NCI-H1092 treated with DMSO at 0.1 percent for 48 hours (cell line): ENCODE measurements around the gene BCAR1.
"Not testable (repeated sequence)": the region's sequence is repeated elsewhere in the genome, so short reads cannot be mapped to it uniquely, and the experiment has no call there.

Experiments used
- DNase-seq: peaks from one replicate; lab custom pipeline; 2025; lab: John Stamatoyannopoulos, UW

Gene BCAR1

GRCh38 chr16:75254359-75254837 lies 3.0 kb upstream of the BCAR1 start:
- no peak for DNase-seq

- DNase-seq: no peak
Observed at GRCh38 chr16:75252946-75253911, 1.8 kb upstream of the BCAR1 start.

GRCh38 chr16:75252049-75252864 lies 833 bp upstream of the BCAR1 start:
- no peak for DNase-seq

GRCh38 chr16:75250809-75251279 lies 580 bp downstream of the BCAR1 start:
- no peak for DNase-seq

- DNase-seq: no peak
Observed at GRCh38 chr16:75250089-75250808, 1.2 kb downstream of the BCAR1 start.

DNA sequence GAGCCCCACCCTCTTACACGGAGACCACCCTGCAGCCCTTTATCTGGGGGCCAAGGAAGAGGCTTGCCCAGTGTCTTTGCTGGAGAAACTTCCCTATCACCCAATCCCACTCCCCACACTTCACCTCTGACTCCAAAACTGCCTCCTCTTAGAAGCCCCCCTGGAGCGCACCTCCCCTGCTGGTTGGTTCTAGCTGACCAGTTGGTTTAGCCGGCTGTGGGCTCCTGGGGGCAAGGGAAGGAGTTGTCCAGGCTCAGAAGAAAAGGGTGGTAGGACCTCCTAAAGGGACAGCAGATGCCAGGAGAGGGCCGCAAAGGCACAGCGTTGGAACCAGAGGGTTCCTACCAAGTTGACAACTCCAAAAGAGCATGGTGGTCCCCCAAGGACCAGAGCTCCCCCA lies 2.0 kb downstream of the BCAR1 start:
- no peak for DNase-seq

- DNase-seq: no peak
Observed at GRCh38 chr16:75248536-75249380, 2.7 kb downstream of the BCAR1 start.

DNA sequence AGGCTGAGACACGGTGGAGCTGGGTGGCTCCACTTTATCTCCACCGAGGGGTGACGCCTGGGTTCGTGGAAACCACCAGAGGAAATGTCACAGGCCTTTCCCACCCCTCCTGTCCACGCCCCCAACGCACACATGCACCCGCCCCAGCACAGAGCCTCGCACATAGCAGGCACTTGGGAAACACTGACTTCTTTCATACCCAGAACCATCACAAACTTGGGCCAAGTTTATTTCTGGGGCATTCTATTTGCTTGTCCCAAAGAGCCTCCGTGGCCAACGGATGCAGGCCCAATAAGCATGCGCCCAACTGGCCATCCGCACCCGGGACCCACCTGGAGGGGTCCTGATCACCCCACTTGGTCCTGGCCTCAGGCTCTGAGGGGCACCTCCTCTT lies 3.3 kb downstream of the BCAR1 start:
- no peak for DNase-seq

DNA sequence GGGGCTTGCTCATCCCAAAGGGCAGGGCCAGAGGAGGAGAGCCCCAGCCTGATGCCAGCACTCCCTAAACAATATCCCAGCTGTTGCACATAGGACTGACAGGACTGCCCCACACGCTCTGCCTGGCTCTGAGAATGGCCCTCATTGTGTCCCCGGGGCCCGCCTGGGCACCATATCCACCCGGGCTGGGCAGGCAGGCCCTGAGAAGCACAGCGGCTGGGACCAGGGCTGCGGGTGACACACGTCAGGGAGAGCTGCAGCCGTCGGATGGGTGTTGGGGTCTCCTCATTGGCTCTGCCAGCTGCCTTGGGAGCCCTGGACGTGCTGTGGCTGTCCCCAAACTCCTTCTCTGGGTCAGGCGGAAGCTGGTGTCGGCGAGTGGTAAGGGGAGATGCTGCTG lies 4.2 kb downstream of the BCAR1 start:
- no peak for DNase-seq

DNA sequence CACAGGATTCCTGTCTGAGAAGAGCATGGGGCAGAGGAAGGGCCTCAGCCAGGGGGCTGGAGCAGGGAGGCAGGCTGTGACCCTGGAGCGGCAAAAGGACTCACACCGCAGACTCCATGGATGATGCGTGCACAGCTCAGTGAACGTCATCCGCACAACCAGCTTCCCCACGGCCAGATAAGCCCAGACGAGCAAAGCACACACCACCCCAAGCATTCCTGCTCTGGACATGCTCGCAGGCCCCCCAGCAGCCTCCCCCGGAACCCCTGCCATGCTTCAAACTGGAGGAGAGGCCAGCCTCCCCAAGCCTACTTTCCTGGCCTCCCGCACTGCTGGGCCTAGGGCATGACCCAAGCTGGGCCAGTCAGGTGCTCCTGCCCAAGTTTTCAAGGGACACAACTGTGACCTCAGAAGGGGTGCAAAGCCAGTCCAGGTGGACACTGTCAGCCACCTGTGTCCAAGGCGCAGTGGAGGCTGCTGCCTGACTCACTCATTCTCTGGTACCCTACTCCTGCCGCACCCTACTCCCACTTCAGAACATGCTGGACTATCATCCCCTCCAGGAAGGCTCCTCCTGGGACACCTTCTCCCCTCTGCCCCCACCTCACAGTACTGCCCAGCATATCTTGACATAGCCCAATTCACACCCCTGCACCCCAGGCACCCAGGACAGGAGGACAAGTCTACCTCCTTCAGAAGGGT lies 4.8 kb downstream of the BCAR1 start:
- DNase-seq: no peak

DNA sequence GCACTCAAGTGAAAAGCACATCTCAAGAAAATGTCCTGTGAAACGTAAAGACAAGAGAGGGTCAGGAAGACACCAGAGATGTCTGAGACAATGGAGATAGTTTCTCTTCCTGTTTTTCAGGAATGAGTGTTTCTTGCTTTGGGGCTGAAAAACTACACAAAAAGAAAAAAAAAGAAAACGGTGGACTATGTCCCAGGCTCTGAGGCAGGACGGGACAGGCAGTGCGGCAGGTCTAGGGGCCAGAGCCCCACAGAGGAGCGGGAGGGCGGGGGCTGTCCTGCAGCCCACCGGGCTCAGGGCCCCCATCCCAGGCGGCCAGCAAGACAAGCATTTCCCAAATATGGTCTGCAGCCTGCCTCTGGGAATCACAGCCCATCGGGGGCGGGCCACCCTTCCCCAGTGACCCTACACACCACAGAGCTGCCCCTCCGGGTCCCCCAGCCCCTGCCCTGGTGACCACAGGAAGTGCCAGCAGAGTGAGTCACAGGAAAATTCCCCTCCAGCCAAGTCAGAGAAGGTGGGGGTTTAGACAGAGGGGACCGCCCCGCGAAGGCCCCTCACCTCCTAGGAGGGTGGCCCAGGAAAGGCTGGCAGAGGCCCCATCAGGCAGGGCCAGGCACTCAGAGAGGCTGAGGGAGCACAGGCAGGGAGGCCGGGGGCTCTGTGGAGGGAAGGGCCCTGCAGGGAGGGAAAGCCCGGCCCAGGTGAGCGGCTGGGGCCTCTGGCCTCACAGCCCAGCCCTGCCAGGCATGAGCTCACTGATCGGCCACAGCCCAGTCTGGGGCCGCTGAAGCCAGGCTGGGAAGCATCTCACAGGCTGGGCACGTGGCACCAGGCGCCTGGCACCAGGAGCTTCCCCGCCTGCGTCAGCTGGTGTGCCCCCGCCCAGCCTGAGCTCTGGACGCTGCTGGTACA lies 6.3 kb downstream of the BCAR1 start:
- no peak for DNase-seq

DNA sequence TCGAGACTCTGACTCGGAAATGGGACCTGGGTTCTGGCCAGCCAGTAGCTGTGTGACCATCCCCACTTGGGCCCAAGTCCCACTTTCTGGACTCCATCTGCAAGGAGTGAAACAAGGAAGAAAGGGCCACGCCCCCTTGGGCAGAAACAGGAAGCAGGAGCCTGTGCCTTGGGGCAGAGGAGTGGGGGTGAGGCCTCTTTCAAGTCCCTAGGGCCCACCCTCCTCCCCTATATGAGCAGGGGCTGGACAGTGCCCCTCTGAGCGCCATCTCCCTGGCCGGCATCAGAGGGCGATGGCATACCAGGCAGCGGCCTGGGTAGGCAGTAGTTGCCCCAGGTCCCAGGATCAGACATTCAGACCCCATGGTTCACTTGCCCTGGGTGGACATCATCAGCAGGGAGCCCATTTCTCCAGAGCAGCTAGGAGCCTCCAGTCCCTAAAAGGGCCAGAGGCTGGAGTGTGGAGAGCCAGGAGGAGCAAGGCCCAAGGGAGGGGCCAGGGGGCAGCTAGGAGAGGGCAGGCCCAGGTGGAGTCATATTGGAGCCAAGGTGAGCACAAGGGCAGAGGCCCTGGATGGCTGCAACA lies 7.1 kb downstream of the BCAR1 start:
- DNase-seq: no peak

DNA sequence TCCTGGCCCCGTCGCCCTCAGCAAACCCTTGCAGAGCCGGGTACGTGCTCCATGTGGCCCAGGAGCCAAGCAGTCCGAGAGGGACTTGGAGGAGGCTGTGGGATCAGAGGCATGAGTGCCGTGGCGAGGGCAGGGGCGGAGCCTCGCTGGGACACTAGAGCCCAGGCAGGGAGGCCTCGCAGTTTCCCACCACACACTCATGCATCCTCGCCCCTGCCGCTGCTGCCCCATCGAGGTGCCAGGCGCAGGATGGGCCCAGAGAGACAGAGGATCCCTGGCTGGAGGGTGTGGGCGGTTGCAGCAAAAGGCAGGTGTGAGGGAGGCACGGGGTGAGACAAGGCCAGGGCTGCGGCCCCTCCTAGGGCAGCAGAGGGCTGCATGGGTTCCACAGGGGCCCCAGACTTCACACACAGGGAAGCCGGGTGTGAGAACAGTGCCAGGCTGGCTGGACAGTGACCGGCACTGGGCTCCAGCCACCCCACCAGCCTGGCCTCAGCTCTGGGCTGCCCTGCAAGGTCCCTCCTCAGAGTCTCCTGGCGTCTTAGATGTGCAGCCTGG lies 7.7 kb downstream of the BCAR1 start:
- DNase-seq: no peak

- not testable (repeated sequence) for DNase-seq
Observed at GRCh38 chr16:75242436-75243078, 8.9 kb downstream of the BCAR1 start.

GRCh38 chr16:75241955-75242354 lies 9.5 kb downstream of the BCAR1 start:
- DNase-seq: no peak

GRCh38 chr16:75241412-75241811 lies 10.0 kb downstream of the BCAR1 start:
- DNase-seq: no peak

DNA sequence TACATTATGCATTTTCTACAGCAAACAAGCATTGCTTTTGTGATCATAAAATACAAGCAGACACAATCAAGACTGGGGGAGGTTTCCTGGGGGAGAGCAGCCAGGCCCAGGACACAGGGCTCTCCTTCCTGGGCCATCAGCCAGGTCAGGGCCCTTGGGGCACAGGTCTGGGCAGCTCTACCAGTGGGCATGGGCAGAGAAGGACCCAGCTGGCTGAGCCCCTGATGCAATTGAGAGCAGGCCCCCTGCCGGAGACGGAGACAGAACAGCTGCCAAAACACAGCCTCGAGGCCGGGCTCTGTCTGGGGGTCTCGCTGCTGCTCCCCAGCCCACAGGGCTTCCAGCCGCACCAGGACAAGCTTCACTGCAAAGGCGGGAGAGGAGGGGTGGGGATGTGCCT lies 10.8 kb downstream of the BCAR1 start:
- DNase-seq: peak; percentile 40

DNA sequence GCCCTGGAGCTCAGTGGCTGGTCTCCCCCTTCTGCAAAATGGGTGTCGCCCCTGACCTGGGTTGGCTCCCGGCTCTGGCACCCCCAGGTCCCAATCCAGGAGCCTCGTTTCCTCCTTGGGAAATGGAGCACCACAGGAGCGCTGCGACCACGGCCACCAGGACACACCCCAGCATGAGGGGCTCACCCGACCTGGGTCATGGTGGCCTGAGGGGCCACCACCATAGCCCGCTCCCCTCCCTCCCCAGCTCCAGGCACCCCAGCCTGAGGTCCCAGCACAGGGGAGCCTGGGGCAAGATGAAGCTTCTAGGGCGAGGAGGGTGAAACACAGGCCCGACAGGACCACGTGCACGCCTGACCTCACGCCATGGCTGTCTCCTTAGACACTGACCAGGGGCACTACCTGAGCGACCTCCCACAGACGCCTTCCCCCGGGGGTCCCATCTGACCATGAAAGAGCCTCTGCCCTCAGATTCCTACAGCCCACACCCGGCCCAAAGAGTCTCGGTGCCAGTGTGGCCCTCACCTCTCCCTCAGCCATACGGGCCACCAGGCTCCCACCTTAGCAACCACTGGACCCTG lies 11.8 kb downstream of the BCAR1 start:
- no peak for DNase-seq
